Neural crest cell (in vitro differentiated cells): ENCODE data around the gene MMP25. TPM values are rescaled to one million over a fixed set of nuclear protein-coding genes. Genes with fewer than 3 reads are reported as not detected.
A peak's percentile ranks its signal among the peaks of the same experiment; 100 is the strongest.
"Not testable (repeated sequence)": the region's sequence is repeated elsewhere in the genome, so short reads cannot be mapped to it uniquely, and the experiment has no call there.

Experiments used
- DNase-seq: peaks from one replicate; pipeline ENCODE4 v3.0.0; 2021; ENCODE audit warnings: low read depth, mixed read lengths, low spot score
- H3K27ac Mint-ChIP-seq: one replicate; pipeline ENCODE4 v1.8.0; 2021; ENCODE audit warnings: mild to moderate bottlenecking, mixed read lengths; ENCODE audit not compliant: unreplicated experiment
- H3K27me3 Mint-ChIP-seq: 2 replicates; pipeline ENCODE4 v1.8.0; 2021; ENCODE audit warnings: low read depth, mild to moderate bottlenecking, mixed read lengths
- H3K36me3 Mint-ChIP-seq: 2 replicates; pipeline ENCODE4 v1.8.0; 2021; ENCODE audit warnings: low read depth, mild to moderate bottlenecking, mixed read lengths
- H3K4me1 Mint-ChIP-seq: 2 replicates; pipeline ENCODE4 v1.8.0; 2021; ENCODE audit warnings: mixed read lengths
- H3K4me3 Mint-ChIP-seq: one replicate; pipeline ENCODE4 v1.8.0; 2021; ENCODE audit warnings: mild to moderate bottlenecking, mixed read lengths
- H3K9me3 Mint-ChIP-seq: 2 replicates; pipeline ENCODE4 v1.8.0; 2021; ENCODE audit warnings: mixed read lengths
- CTCF ChIP-seq: fragments of 200-600 bp; sonication (generic); conservative IDR thresholded peaks from 2 replicates; pipeline ENCODE4 v1.5.0; 2021; ENCODE audit warnings: antibody characterized with exemption, mild to moderate bottlenecking
- total RNA-seq: library from RNA; stranded (reverse); gene quantifications from 2 replicates; pipeline ENCODE4 v1.2.1, GENCODE V29; 2021

Gene MMP25
- total RNA-seq, 1 donor from 2014 or later, result 0.96 TPM

DNA sequence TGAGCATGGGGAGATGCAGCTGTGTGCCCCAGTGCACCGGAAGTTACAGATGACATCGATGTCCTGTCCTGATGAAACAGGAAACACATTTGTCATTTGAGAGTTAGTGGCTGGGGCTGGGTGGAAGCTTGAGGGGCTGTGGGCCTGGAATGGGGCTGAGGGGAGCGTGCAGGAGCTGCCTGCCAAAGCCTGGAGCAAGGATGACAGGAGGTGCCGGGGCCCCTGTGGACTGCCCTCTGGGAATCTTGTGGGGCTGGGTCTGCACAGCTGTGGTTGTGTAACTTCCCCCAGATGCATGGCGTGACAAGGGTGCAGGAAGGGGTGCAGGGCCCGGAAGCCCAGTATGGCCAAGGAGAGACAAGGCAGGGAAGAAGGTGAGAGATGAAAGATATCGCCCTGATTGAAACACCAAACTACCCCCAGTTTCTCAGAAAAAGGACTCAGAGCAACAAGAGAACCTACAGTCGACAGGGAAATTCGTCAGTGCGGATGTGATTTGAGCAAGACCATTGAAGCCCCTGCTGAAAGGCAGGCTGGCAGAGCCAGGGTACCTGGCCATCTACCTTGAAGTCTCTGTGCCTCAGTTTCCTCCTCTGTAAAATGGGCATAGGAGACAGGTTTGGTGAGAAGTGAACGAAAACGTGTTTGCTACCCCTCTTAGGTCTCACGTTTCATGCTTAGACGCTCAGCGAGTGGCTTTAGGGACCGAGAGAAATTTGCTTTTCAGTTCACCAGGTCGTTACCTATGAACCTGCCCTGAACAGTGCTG is 8.8 kb downstream of the MMP25 start:
- DNase-seq, result no peak
- H3K9me3 Mint-ChIP-seq, result no peaks in the 10 kb centered on the region
- peaks cover 7% of the 10 kb centered on the region for H3K4me1 Mint-ChIP-seq
- no peaks in the 10 kb centered on the region for H3K36me3 Mint-ChIP-seq
- no peak for TF ChIP-seq CTCF
- no peak overlapping the region for H3K27ac Mint-ChIP-seq
- H3K27me3 Mint-ChIP-seq, result peaks cover 11% of the 10 kb centered on the region
- no peak overlapping the region for H3K4me3 Mint-ChIP-seq

DNA sequence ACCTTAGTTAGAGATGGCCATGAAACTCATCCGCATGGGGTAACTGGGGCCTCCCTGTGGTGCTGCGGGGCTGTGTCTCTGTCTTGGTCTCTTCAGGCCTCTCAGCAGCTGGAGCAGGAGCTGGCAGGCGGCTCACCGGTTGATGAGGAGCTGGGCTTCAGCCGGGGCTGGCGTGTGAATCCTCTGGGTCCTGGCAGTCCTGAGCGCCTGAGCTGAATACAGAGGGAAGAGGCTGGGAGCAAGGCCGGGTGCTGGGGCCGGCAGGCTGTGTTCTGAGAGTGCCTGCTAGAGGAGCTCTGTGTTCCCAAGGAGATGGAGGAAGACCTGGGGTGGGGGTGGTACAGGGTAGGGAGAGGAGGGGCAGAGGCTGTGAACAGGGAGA is 9.4 kb downstream of the MMP25 start:
- H3K36me3 Mint-ChIP-seq, DNase-seq, H3K4me1 Mint-ChIP-seq, H3K27ac Mint-ChIP-seq, H3K27me3 Mint-ChIP-seq, H3K9me3 Mint-ChIP-seq, H3K4me3 Mint-ChIP-seq: not testable (repeated sequence)

DNA sequence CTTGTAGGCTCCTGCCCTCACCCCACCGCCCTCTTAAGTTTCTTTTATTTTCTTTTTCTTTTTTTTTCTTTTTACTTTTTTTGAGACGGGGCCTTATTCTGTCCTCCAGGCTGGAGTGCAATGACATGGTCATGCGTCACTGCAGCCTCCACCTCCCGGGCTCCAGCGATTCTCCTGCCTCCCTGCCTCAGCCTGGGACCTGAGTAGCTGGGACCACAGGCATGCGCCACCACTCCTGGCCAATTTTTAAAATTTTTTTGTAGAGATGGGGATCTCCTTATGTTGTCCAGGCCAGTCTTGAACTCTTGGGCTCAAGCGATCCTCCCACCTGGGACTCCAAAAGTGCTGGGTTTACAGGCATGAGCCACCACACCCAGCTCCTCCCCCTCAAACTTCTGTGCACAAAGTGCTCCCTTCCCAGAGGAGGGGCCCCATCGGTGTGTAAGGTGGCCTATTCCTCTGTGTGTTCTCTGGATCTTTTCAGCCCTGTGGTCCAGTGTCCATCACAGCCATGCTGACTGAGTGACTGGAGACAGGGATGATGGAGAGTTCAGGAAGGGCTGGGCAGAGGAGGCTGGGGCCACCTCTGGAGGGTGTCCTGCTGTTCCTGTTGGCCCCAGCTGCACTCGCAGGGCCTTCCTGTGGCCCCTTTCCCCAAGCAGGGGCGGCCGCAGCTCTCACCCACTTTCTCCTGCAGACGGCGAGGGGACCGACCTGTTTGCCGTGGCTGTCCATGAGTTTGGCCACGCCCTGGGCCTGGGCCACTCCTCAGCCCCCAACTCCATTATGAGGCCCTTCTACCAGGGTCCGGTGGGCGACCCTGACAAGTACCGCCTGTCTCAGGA is 10.2 kb downstream of the MMP25 start:
- H3K27me3 Mint-ChIP-seq, result peaks cover 3% of the 10 kb centered on the region
- peak overlapping the region; percentile 51 for H3K4me3 Mint-ChIP-seq
- no peaks in the 10 kb centered on the region for H3K9me3 Mint-ChIP-seq
- no peak overlapping the region for H3K27ac Mint-ChIP-seq
- peaks cover 7% of the 10 kb centered on the region for H3K4me1 Mint-ChIP-seq
- no peaks in the 10 kb centered on the region for H3K36me3 Mint-ChIP-seq
- no peak for DNase-seq
- TF ChIP-seq CTCF, result no peak

- H3K27ac Mint-ChIP-seq, result no peak overlapping the region
- TF ChIP-seq CTCF, result no peak
- H3K9me3 Mint-ChIP-seq, result no peaks in the 10 kb centered on the region
- peaks cover 7% of the 10 kb centered on the region for H3K4me1 Mint-ChIP-seq
- no peaks in the 10 kb centered on the region for H3K36me3 Mint-ChIP-seq
- peaks cover 2% of the 10 kb centered on the region for H3K27me3 Mint-ChIP-seq
- no peak for DNase-seq
- H3K4me3 Mint-ChIP-seq, result peak overlapping the region; percentile 51
Observed at GRCh38 chr16:3057181-3058138, 11.1 kb downstream of the MMP25 start.

GRCh38 chr16:3058139-3059030 is 12.0 kb downstream of the MMP25 start:
- H3K9me3 Mint-ChIP-seq, result no peaks in the 10 kb centered on the region
- H3K4me3 Mint-ChIP-seq, result peak overlapping the region; percentile 81
- H3K27me3 Mint-ChIP-seq, result peaks cover 2% of the 10 kb centered on the region
- no peak for TF ChIP-seq CTCF
- H3K36me3 Mint-ChIP-seq, result no peaks in the 10 kb centered on the region
- no peak overlapping the region for H3K27ac Mint-ChIP-seq
- no peak for DNase-seq
- H3K4me1 Mint-ChIP-seq, result peaks cover 7% of the 10 kb centered on the region
